Measurements from ENCODE around the gene FNBP1. TPM values are rescaled to one million over a fixed set of nuclear protein-coding genes. Genes with fewer than 3 reads are reported as not detected.

The FNBP1 gene
- total RNA-seq, 1 experiment from 2014 or later: 36.5 TPM

GRCh38 chr9:130078547-130078946 lies 35.6 kb upstream of the FNBP1 start:
- Histone ChIP-seq H2BK120ac (ENCODE audit: low read depth, low read length, poor library complexity, severe bottlenecking) (no peak overlapping the region), H2AFZ (ENCODE audit: low read length) (no peak overlapping the region), H3K4me1 (ENCODE audit: insufficient read depth, low read length) (no peaks in the 10 kb centered on the region), H3K14ac (ENCODE audit: insufficient read depth, low read length) (no peak overlapping the region), H2BK20ac (ENCODE audit: low read depth, low read length, poor library complexity, severe bottlenecking) (no peak overlapping the region), H3K4ac (ENCODE audit: low read depth, low read length) (no peak overlapping the region), H3K79me1 (ENCODE audit: insufficient read depth, low read depth, low read length, poor library complexity, severe bottlenecking) (no peaks in the 10 kb centered on the region), H4K20me1 (ENCODE audit: control insufficient read depth, insufficient read depth, insufficient read length) (no peaks in the 10 kb centered on the region), H2AK5ac (ENCODE audit: insufficient read length, low read length) (no peak overlapping the region), H3T11ph (ENCODE audit: low read length) (no peak overlapping the region), H4K91ac (ENCODE audit: insufficient read length, low read depth, low read length) (no peak overlapping the region), H4K8ac (replicated peaks; ENCODE audit: insufficient read length, low read depth, low read length) (no peak overlapping the region), H3K56ac (ENCODE audit: insufficient read length, low read depth, low read length) (no peak overlapping the region), H4K5ac (ENCODE audit: insufficient read length, low read depth, low read length) (no peak overlapping the region), H3K23me2 (ENCODE audit: insufficient read length, low read depth, low read length, poor library complexity, severe bottlenecking) (no peaks in the 10 kb centered on the region), H2BK15ac (ENCODE audit: low read depth, low read length) (no peak overlapping the region), H2BK5ac (ENCODE audit: insufficient read length, low read length) (no peak overlapping the region), H3K9me3 (ENCODE audit: control insufficient read depth, low read depth, low read length) (no peaks in the 10 kb centered on the region), H3K79me2 (ENCODE audit: insufficient read depth, low read length) (no peaks in the 10 kb centered on the region), H3K4me2 (ENCODE audit: insufficient read depth, insufficient read length, low read length) (no peak overlapping the region), H3K27me3 (ENCODE audit: insufficient read depth, low read length) (no peaks in the 10 kb centered on the region), H3K9ac (ENCODE audit: extremely low read depth, insufficient read length, low read length) (no peak overlapping the region), H3K18ac (ENCODE audit: insufficient read length, low read depth, low read length) (no peak overlapping the region), H2BK12ac (ENCODE audit: insufficient read length, low read depth, low read length) (no peak overlapping the region), H3K27ac (ENCODE audit: insufficient read length, low read depth, low read length) (no peak overlapping the region), H3K23ac (ENCODE audit: insufficient read length, low read depth, low read length) (no peak overlapping the region)
- no peak for DNase-seq
- H3K27ac Mint-ChIP-seq: no peak overlapping the region; a peak in 1 of 7 replicates
- WGBS (ENCODE audit: extremely low coverage, insufficient read length, low lambda C conversion rate): no CpG with 5 or more reads among the region's 3 CpGs
- H3K4me1 Mint-ChIP-seq: peaks cover 4 to 6% of the 10 kb centered on the region in 2 experiments; a peak in 2 of 4 replicates
- peaks cover 24 to 63% (median 52%) of the 10 kb centered on the region in 3 experiments; a peak in 6 of 7 replicates for H3K36me3 Mint-ChIP-seq (ENCODE audit: insufficient read depth in 1 of 3, low read depth in 3 of 3)
- no peaks in the 10 kb centered on the region for H3K27me3 Mint-ChIP-seq (ENCODE audit: low read depth)
- H3K9me3 Mint-ChIP-seq: no peaks in the 10 kb centered on the region
- no peak overlapping the region for H3K4me3 Mint-ChIP-seq
- TF ChIP-seq, protein P1, sequence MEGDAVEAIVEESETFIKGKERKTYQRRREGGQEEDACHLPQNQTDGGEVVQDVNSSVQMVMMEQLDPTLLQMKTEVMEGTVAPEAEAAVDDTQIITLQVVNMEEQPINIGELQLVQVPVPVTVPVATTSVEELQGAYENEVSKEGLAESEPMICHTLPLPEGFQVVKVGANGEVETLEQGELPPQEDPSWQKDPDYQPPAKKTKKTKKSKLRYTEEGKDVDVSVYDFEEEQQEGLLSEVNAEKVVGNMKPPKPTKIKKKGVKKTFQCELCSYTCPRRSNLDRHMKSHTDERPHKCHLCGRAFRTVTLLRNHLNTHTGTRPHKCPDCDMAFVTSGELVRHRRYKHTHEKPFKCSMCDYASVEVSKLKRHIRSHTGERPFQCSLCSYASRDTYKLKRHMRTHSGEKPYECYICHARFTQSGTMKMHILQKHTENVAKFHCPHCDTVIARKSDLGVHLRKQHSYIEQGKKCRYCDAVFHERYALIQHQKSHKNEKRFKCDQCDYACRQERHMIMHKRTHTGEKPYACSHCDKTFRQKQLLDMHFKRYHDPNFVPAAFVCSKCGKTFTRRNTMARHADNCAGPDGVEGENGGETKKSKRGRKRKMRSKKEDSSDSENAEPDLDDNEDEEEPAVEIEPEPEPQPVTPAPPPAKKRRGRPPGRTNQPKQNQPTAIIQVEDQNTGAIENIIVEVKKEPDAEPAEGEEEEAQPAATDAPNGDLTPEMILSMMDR (conservative IDR thresholded peaks at IDR 0.05): no peak
